ENCODE data around the gene LBP.
A peak's percentile ranks its signal among the peaks of the same experiment; 100 is the strongest.
"Not testable (repeated sequence)": the region's sequence is repeated elsewhere in the genome, so short reads cannot be mapped to it uniquely, and the experiment has no call there.

Gene LBP

GRCh38 chr20:38331814-38332213 lies 14.5 kb upstream of the LBP start:
- TF ChIP-seq CTCF (IDR thresholded peaks at IDR 0.05; ENCODE audit: low read depth, low read length) = no peak
- H3K9me3 ChIP-seq (ENCODE audit: severe bottlenecking) = no peaks in the 10 kb centered on the region
- H3K27ac ChIP-seq = no peak overlapping the region
- H3K36me3 ChIP-seq = no peaks in the 10 kb centered on the region
- no peak for DNase-seq
- no peaks in the 10 kb centered on the region for H3K27me3 ChIP-seq (ENCODE audit: insufficient read depth, low read depth, severe bottlenecking)
- no peak overlapping the region for H3K4me3 ChIP-seq (ENCODE audit: low read depth, low read length)

- no peaks in the 10 kb centered on the region for H3K27me3 ChIP-seq (ENCODE audit: insufficient read depth, low read depth, severe bottlenecking)
- H3K27ac ChIP-seq = no peak overlapping the region
- no peak for DNase-seq
- no peaks in the 10 kb centered on the region for H3K36me3 ChIP-seq
- TF ChIP-seq CTCF (IDR thresholded peaks at IDR 0.05; ENCODE audit: low read depth, low read length) = no peak
- peaks cover 4% of the 10 kb centered on the region for H3K9me3 ChIP-seq (ENCODE audit: severe bottlenecking)
- no peak overlapping the region for H3K4me3 ChIP-seq (ENCODE audit: low read depth, low read length)
Observed at GRCh38 chr20:38334016-38334415, 12.3 kb upstream of the LBP start.

- Histone ChIP-seq H3K27ac (no peak overlapping the region), H3K36me3 (no peaks in the 10 kb centered on the region), H3K4me3 (ENCODE audit: low read depth, low read length) (no peak overlapping the region), H3K9me3 (ENCODE audit: severe bottlenecking) (peaks cover 4% of the 10 kb centered on the region), H3K27me3 (ENCODE audit: insufficient read depth, low read depth, severe bottlenecking) (no peaks in the 10 kb centered on the region)
- no peak for DNase-seq
- TF ChIP-seq CTCF (IDR thresholded peaks at IDR 0.05; ENCODE audit: low read depth, low read length) = no peak
Observed at GRCh38 chr20:38336726-38337125, 9.6 kb upstream of the LBP start.

- no peaks in the 10 kb centered on the region for H3K36me3 ChIP-seq
- TF ChIP-seq CTCF (IDR thresholded peaks at IDR 0.05; ENCODE audit: low read depth, low read length) = peak; percentile 88
- no peak overlapping the region for H3K4me3 ChIP-seq (ENCODE audit: low read depth, low read length)
- peaks cover 4% of the 10 kb centered on the region for H3K9me3 ChIP-seq (ENCODE audit: severe bottlenecking)
- peak; percentile 81 for DNase-seq
- H3K27ac ChIP-seq = no peak overlapping the region
- no peaks in the 10 kb centered on the region for H3K27me3 ChIP-seq (ENCODE audit: insufficient read depth, low read depth, severe bottlenecking)
Observed at GRCh38 chr20:38337561-38338140, 8.6 kb upstream of the LBP start.

GRCh38 chr20:38338849-38339520 lies 7.3 kb upstream of the LBP start:
- Histone ChIP-seq H3K36me3 (no peaks in the 10 kb centered on the region), H3K9me3 (ENCODE audit: severe bottlenecking) (peaks cover 4% of the 10 kb centered on the region), H3K27me3 (ENCODE audit: insufficient read depth, low read depth, severe bottlenecking) (no peaks in the 10 kb centered on the region), H3K27ac (no peak overlapping the region), H3K4me3 (ENCODE audit: low read depth, low read length) (no peak overlapping the region)
- DNase-seq = peak; percentile 64
- TF ChIP-seq CTCF (IDR thresholded peaks at IDR 0.05; ENCODE audit: low read depth, low read length) = peak; percentile 51

- not testable (repeated sequence) for H3K36me3 ChIP-seq; H3K27me3 ChIP-seq (ENCODE audit: insufficient read depth, low read depth, severe bottlenecking); DNase-seq
Observed at GRCh38 chr20:38339521-38339896, 6.8 kb upstream of the LBP start.

More at GRCh38 chr20:38339521-38339896, 6.8 kb upstream of the LBP start:
- not testable (repeated sequence) for H3K27ac ChIP-seq; H3K4me3 ChIP-seq (ENCODE audit: low read depth, low read length); H3K9me3 ChIP-seq (ENCODE audit: severe bottlenecking)
